Spleen (tissue), 11 donors: Measurements from ENCODE around the gene CCNY. TPM values are rescaled to one million over a fixed set of nuclear protein-coding genes. Genes with fewer than 3 reads are reported as not detected.

Source experiments
- DNase-seq: peaks from one replicate; pipeline ENCODE4 v3.0.0-alpha.2; 2020
- H3K27ac ChIP-seq, 8 donors: fragments of 200-600 bp; sonication (generic) in 7 of 8; 1 replicate in 4 of 8; 2 replicates in 4 of 8; pipeline versions ENCODE4 v1.5.0 to v1.8.0; 2016 to 2021; ENCODE audit warnings: inconsistent platforms in 4 of 8, mild to moderate bottlenecking in 4 of 8, moderate library complexity in 1 of 8
- H3K27me3 ChIP-seq, 7 donors: fragments of 200-600 bp; sonication (generic) in 6 of 7; replicated peaks in 1 of 7; 1 replicate in 4 of 7; 2 replicates in 3 of 7; pipeline versions ENCODE4 v1.5.0 to v1.8.0; 2016 to 2021; ENCODE audit warnings: inconsistent platforms in 3 of 7, mild to moderate bottlenecking in 1 of 7
- H3K36me3 ChIP-seq, 6 donors: fragments of 200-600 bp; sonication (generic) in 5 of 6; 1 replicate in 4 of 6; 2 replicates in 2 of 6; pipeline versions ENCODE4 v1.5.0 to v1.8.0; 2016 to 2021; ENCODE audit warnings: inconsistent platforms in 2 of 6
- H3K4me1 ChIP-seq, 6 donors: fragments of 200-600 bp; sonication (generic) in 5 of 6; 1 replicate in 3 of 6; 2 replicates in 3 of 6; pipeline versions ENCODE4 v1.5.0 to v1.8.0; 2016 to 2021; ENCODE audit warnings: inconsistent platforms in 3 of 6
- H3K4me3 ChIP-seq, 8 donors: fragments of 200-600 bp; sonication (generic) in 7 of 8; 1 replicate in 4 of 8; 2 replicates in 4 of 8; pipeline versions ENCODE4 v1.5.0 to v1.8.0; 2016 to 2021; ENCODE audit warnings: inconsistent platforms in 4 of 8, mild to moderate bottlenecking in 4 of 8, moderate library complexity in 2 of 8
- H3K9me3 ChIP-seq, 8 donors: fragments of 200-600 bp; sonication (generic) in 7 of 8; 1 replicate in 4 of 8; 2 replicates in 4 of 8; pipeline versions ENCODE4 v1.5.0 to v1.8.0; 2016 to 2021; ENCODE audit warnings: inconsistent platforms in 4 of 8
- POLR2A ChIP-seq, 3 donors: fragments of 450-650 bp; IDR thresholded peaks; one replicate each; pipeline ENCODE4 v1.5.1; 2017; ENCODE audit warnings: antibody characterized with exemption in 3 of 3, mild to moderate bottlenecking in 1 of 3
- POLR2AphosphoS5 ChIP-seq, 3 donors: sonication (generic); formaldehyde crosslinking; IDR thresholded peaks; one replicate each; pipeline ENCODE4 v1.5.1; 2017; ENCODE audit warnings: antibody characterized with exemption in 3 of 3
- WGBS, 5 donors: extraction: QIAGEN DNeasy Blood & Tissue Kit in 3 of 5; methylation state at CpG; one replicate each; pipeline versions ENCODE4 v1.1.5 to v1.1.7; 2013 to 2018; 5-methylcytosine and 5-hydroxymethylcytosine counted together
- intact Hi-C: fragments of 100-400 bp; cut with DNase I; formaldehyde crosslinking; loops from one replicate; pipeline ENCODE4 v1.15.0; 2023; ENCODE audit warnings: low total_unique reads
- polyA plus RNA-seq, 3 donors: library from polyadenylated mRNA; stranded (reverse); fragments of 200-250 nt; gene quantifications; one replicate each; pipeline ENCODE4 v1.2.1, GENCODE V29; 2013
- total RNA-seq, 7 donors: library from RNA; depleted of rRNA in 3 of 7; stranded (reverse); fragments of >200 nt in 3 of 7; fragmentation: NEBNext Ultra II Directional in 4 of 7; extraction: Animal tissue kit (Norgen Biotek cat#: 25700) in 4 of 7; gene quantifications; one replicate each; pipeline versions ENCODE4 v1.1.0 to v1.2.1, GENCODE V29; 2016 to 2021
- TF ChIP-seq, protein P1 (sequence below), 11 experiments: fragments of 200-600 bp in 7 of 11; fragments of 450-650 bp in 4 of 11; sonication (generic) in 4 of 11; IDR thresholded peaks in 8 of 11; conservative IDR thresholded peaks in 3 of 11; 1 replicate in 7 of 11; 2 replicates in 4 of 11; pipeline versions ENCODE4 v1.4.0 to v1.8.0; 2016 to 2021; ENCODE audit warnings: antibody characterized with exemption in 11 of 11, inconsistent platforms in 4 of 11, mild to moderate bottlenecking in 1 of 11
- donor health status: healthy with polysubstance abuse.
- donor health status: DM: no; HTN: no; CAD: no; lungs with moderate emphysema.
- donor health status: DM: no; HTN: no; CAD: no.
- donor health status: Bipolar disorder and iron deficiency.
- donor health status: healthy.
- donor health status: DM: no; HTN: no; CAD: no.
- donor health status: DM: yes; HTN: yes; CAD: no.

Gene CCNY
- total and polyA plus RNA-seq, 10 donors, result 21.1 to 83.1 (median 52.1) TPM

DNA sequence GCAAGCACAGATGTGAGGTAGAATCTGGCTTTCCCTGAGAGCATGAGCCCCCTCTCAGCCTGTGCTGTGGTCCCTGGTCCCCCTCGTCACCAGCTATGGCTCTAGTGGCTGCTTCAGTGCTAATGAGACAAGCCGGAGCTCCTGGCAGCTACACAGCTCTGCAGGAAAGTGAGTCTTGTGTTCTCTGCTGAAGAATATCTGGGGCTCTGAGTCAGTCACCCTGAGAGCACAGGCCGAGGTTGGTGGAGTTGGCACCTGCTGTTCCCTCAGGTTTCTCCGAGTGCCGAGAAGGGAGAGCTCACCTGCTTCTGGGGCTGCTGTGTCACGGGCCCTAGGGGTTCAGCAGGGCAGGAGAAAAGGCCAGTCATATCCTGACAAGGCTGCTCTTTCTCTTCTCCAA, 231.6 kb downstream of the CCNY start:
- Histone ChIP-seq H3K4me1 (peaks cover 7 to 28% (median 22%) of the 10 kb centered on the region in 6 donors), H3K4me3 (no peak overlapping the region), H3K27ac (no peak overlapping the region), H3K27me3 (no peaks in the 10 kb centered on the region), H3K9me3 (no peaks in the 10 kb centered on the region), H3K36me3 (peaks cover 4 to 83% (median 42%) of the 10 kb centered on the region in 6 donors)
- DNase-seq, result no peak
- WGBS, 5 donors, result 91 to 97% (median 94%) methylated on average over 4 to 6 of the region's 6 CpGs
- TF ChIP-seq POLR2A (IDR thresholded peaks at IDR 0.05) (no peak), POLR2AphosphoS5 (IDR thresholded peaks at IDR 0.05) (no peak)
- TF ChIP-seq, protein P1, sequence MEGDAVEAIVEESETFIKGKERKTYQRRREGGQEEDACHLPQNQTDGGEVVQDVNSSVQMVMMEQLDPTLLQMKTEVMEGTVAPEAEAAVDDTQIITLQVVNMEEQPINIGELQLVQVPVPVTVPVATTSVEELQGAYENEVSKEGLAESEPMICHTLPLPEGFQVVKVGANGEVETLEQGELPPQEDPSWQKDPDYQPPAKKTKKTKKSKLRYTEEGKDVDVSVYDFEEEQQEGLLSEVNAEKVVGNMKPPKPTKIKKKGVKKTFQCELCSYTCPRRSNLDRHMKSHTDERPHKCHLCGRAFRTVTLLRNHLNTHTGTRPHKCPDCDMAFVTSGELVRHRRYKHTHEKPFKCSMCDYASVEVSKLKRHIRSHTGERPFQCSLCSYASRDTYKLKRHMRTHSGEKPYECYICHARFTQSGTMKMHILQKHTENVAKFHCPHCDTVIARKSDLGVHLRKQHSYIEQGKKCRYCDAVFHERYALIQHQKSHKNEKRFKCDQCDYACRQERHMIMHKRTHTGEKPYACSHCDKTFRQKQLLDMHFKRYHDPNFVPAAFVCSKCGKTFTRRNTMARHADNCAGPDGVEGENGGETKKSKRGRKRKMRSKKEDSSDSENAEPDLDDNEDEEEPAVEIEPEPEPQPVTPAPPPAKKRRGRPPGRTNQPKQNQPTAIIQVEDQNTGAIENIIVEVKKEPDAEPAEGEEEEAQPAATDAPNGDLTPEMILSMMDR (IDR thresholded peaks at IDR 0.05 in 8 of 11, conservative IDR thresholded peaks at IDR 0.05 in 3 of 11), result no peak
- intact Hi-C loops, result no loop called here

GRCh38 chr10:35568483-35569015, 232.2 kb downstream of the CCNY start:
- no peak for DNase-seq
- Histone ChIP-seq H3K4me3 (no peak overlapping the region), H3K27ac (no peak overlapping the region), H3K27me3 (no peaks in the 10 kb centered on the region), H3K36me3 (peaks cover 4 to 89% (median 44%) of the 10 kb centered on the region in 6 donors), H3K9me3 (no peaks in the 10 kb centered on the region), H3K4me1 (peaks cover 7 to 22% (median 16%) of the 10 kb centered on the region in 6 donors)
- WGBS, 5 donors, result 90 to 96% (median 91%) methylated on average over 17 to 20 of the region's 20 CpGs
- peak in 1 of 3 donors; percentile 14 for TF ChIP-seq POLR2AphosphoS5 (IDR thresholded peaks at IDR 0.05)
- TF ChIP-seq POLR2A (IDR thresholded peaks at IDR 0.05), result no peak
- intact Hi-C loops, result no loop called here

DNA sequence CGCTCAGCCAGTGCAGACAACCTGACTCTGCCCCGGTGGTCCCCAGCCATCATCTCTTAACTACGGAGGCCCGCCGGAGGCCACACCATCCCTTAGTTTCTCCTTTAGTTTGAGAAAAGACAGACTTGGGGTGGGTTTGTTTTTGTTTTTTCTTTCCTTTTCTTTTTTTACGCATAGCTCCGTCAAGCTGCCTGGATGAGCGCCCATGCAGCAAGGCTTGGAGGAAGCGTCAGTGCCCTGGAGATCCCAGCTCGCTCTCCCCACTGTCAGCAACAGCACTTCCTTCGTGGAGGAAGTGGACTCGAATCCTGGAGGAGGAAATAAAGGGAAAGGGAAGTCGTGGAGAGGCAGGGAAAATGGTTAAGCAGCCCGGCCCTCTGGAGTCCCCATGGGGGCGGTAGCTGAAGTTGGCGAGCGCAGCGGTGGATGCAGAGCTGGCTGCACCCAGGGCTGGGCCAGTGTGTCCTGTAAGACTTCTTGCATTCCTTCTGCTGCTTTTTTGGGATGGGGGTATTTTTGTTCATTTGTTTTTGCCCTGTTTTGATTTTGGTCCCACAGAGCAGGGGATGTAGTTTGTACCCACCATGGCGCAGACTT, 232.9 kb downstream of the CCNY start:
- Histone ChIP-seq H3K4me1 (peaks cover 4 to 15% (median 10%) of the 10 kb centered on the region in 6 donors), H3K36me3 (peaks cover 4 to 92% (median 44%) of the 10 kb centered on the region in 6 donors), H3K27me3 (no peaks in the 10 kb centered on the region), H3K9me3 (no peaks in the 10 kb centered on the region), H3K27ac (no peak overlapping the region), H3K4me3 (no peak overlapping the region)
- TF ChIP-seq POLR2A (IDR thresholded peaks at IDR 0.05) (no peak), POLR2AphosphoS5 (IDR thresholded peaks at IDR 0.05) (no peak)
- TF ChIP-seq, protein P1 (IDR thresholded peaks at IDR 0.05 in 8 of 11, conservative IDR thresholded peaks at IDR 0.05 in 3 of 11), result no peak
- intact Hi-C loops, result no loop called here
- no peak for DNase-seq
- 77 to 86% (median 86%) methylated on average over 19 of the region's 19 CpGs for WGBS, 5 donors

DNA sequence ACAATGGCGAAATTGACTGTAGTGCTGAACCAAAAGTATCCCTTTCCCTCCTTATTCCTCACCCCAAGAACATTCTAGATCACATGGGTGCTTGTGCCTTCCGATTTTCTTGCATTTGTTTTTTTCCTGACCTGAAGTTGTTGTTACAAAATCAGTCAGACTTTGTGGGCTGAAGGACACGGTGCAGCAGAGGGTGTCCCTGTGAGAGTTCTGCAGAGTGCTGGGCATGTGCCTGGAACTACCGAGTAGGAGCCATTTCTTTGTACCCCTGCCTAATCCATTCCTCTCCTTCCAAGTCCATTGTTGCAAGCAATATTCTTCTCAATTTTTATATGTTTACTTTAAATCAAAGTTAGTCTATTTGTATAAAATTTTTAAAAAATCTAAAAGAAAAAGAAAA, 233.5 kb downstream of the CCNY start:
- WGBS, 5 donors, result 90 to 95% (median 93%) methylated on average over 4 of the region's 4 CpGs
- Histone ChIP-seq H3K27ac (no peak overlapping the region), H3K9me3 (no peaks in the 10 kb centered on the region), H3K4me1 (peaks cover 0 to 9% (median 4%) of the 10 kb centered on the region in 6 donors), H3K27me3 (no peaks in the 10 kb centered on the region), H3K36me3 (peaks cover 4 to 93% (median 45%) of the 10 kb centered on the region in 6 donors), H3K4me3 (no peak overlapping the region)
- DNase-seq, result no peak
- TF ChIP-seq, protein P1 (IDR thresholded peaks at IDR 0.05 in 8 of 11, conservative IDR thresholded peaks at IDR 0.05 in 3 of 11), result no peak
- TF ChIP-seq POLR2AphosphoS5 (IDR thresholded peaks at IDR 0.05) (no peak), POLR2A (IDR thresholded peaks at IDR 0.05) (no peak)
- intact Hi-C loops, result no loop called here
